CD4-positive, CD25-positive, alpha-beta regulatory T cell (primary cell): Measurements from ENCODE around the gene HECTD2. TPM values are rescaled to one million over a fixed set of nuclear protein-coding genes. Genes with fewer than 3 reads are reported as not detected.

Experiments
- ATAC-seq, 2 donors: fragments of 150-1000 bp; cut with Tn5 transposase; one replicate each; pipeline ENCODE4 v1.10.0; 2021; ENCODE audit warnings: low read depth in 2 of 2, moderate number of reproducible peaks in 2 of 2, moderate library complexity in 1 of 2
- DNase-seq, 3 donors: peaks; one replicate each; pipeline versions ENCODE4 v3.0.0 to v3.0.0-alpha.2; 2012 to 2022; ENCODE audit warnings: mixed read lengths in 1 of 3
- H3K27ac ChIP-seq: one replicate; pipeline ENCODE4 v1.7.0; 2013; ENCODE audit warnings: mild to moderate bottlenecking, low read length; ENCODE audit not compliant: insufficient read depth, poor library complexity, severe bottlenecking
- H3K27me3 ChIP-seq: one replicate; pipeline ENCODE4 v1.7.0; 2013; ENCODE audit warnings: low read length; ENCODE audit not compliant: control insufficient read depth, insufficient read depth
- H3K36me3 ChIP-seq: one replicate; pipeline ENCODE4 v1.7.0; 2013; ENCODE audit warnings: mild to moderate bottlenecking, low read length, moderate library complexity; ENCODE audit not compliant: control insufficient read depth, insufficient read depth
- H3K4me1 ChIP-seq: 2 replicates; pipeline ENCODE4 v1.7.0; 2013; ENCODE audit warnings: mild to moderate bottlenecking, low read length; ENCODE audit not compliant: insufficient read depth, control insufficient read depth, poor library complexity, severe bottlenecking
- H3K4me3 ChIP-seq: one replicate; pipeline ENCODE4 v1.7.0; 2013; ENCODE audit warnings: low read depth, mild to moderate bottlenecking, low read length, moderate library complexity
- H3K9me3 ChIP-seq, 2 experiments: 1 replicate in 1 of 2; 2 replicates in 1 of 2; pipeline ENCODE4 v1.7.0; 2013; ENCODE audit warnings: low read length in 2 of 2, mild to moderate bottlenecking in 1 of 2, moderate library complexity in 1 of 2; ENCODE audit not compliant: control insufficient read depth in 2 of 2
- H3K27ac Mint-ChIP-seq, 3 donors: one replicate each; pipeline ENCODE4 v1.8.0; 2020 to 2022; ENCODE audit warnings: mild to moderate bottlenecking in 3 of 3, mixed read lengths in 3 of 3, moderate library complexity in 2 of 3
- H3K27me3 Mint-ChIP-seq: one replicate; pipeline ENCODE4 v1.8.0; 2022; ENCODE audit warnings: mild to moderate bottlenecking, mixed read lengths
- H3K36me3 Mint-ChIP-seq: one replicate; pipeline ENCODE4 v1.8.0; 2020; ENCODE audit warnings: mixed read lengths
- H3K4me1 Mint-ChIP-seq, 4 donors: one replicate each; pipeline ENCODE4 v1.8.0; 2020 to 2022; ENCODE audit warnings: mixed read lengths in 4 of 4, mild to moderate bottlenecking in 1 of 4
- H3K4me3 Mint-ChIP-seq, 4 donors: one replicate each; pipeline ENCODE4 v1.8.0; 2020 to 2022; ENCODE audit warnings: mild to moderate bottlenecking in 4 of 4, mixed read lengths in 4 of 4, moderate library complexity in 3 of 4
- H3K9me3 Mint-ChIP-seq, 7 donors: one replicate each; pipeline ENCODE4 v1.8.0; 2020 to 2022; ENCODE audit warnings: mixed read lengths in 7 of 7, mild to moderate bottlenecking in 3 of 7, moderate library complexity in 2 of 7
- polyA plus RNA-seq, 4 donors: library from polyadenylated mRNA; unstranded; fragments of 300-500 nt; fragmentation: Illumina TruSeq; gene quantifications; one replicate each; pipeline ENCODE4 v1.2.3, GENCODE V29; 2021
- total RNA-seq: library from RNA; stranded (reverse); gene quantifications from one replicate; pipeline ENCODE4 v1.2.3, GENCODE V29; 2022

The HECTD2 gene
- total and polyA plus RNA-seq, 5 donors from 2014 or later = 0.34 to 1.7 (median 0.73) TPM

GRCh38 chr10:91464500-91464899 is 54.4 kb downstream of the HECTD2 start:
- Mint-ChIP-seq H3K4me1 (peaks cover 0 to 4% (median 0%) of the 10 kb centered on the region in 4 donors), H3K27ac (no peak overlapping the region), H3K9me3 (peaks cover 0 to 9% (median 4%) of the 10 kb centered on the region in 7 donors), H3K4me3 (no peak overlapping the region), H3K27me3 (no peaks in the 10 kb centered on the region), H3K36me3 (peaks cover 8% of the 10 kb centered on the region)
- ATAC-seq (no peak), DNase-seq (no peak)
- H3K4me3 ChIP-seq = no peak overlapping the region
- no peaks in the 10 kb centered on the region for H3K36me3 ChIP-seq
- H3K27ac ChIP-seq = no peak overlapping the region
- no peaks in the 10 kb centered on the region for H3K27me3 ChIP-seq
- H3K4me1 ChIP-seq = no peaks in the 10 kb centered on the region
- no peaks in the 10 kb centered on the region for H3K9me3 ChIP-seq

DNA sequence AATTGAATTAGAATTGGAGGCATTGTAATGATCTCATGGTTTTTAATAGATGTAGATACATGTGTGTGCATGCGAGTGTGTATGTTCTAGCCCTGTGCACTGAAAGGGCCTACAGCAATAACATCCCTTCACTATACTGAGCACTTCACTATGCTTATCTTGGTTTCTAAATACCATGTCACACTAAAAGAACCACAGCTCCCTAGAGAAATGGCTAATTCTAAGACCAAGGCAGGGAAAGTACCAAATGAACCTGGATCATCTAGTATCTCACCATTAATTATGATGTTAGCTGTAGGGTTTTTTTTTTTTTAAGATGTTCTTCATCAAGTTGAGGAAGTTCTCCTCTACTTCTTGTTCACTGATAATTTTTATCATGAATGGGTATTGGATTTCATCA is 55.1 kb downstream of the HECTD2 start:
- Mint-ChIP-seq H3K27me3 (no peaks in the 10 kb centered on the region), H3K27ac (no peak overlapping the region), H3K9me3 (peaks cover 0 to 12% (median 4%) of the 10 kb centered on the region in 7 donors), H3K36me3 (peaks cover 8% of the 10 kb centered on the region), H3K4me3 (no peak overlapping the region), H3K4me1 (peaks cover 0 to 4% (median 0%) of the 10 kb centered on the region in 4 donors)
- Histone ChIP-seq H3K27ac (no peak overlapping the region), H3K27me3 (no peaks in the 10 kb centered on the region), H3K4me1 (no peaks in the 10 kb centered on the region), H3K9me3 (no peaks in the 10 kb centered on the region), H3K36me3 (no peaks in the 10 kb centered on the region), H3K4me3 (no peak overlapping the region)
- no peak for ATAC-seq
- no peak for DNase-seq

- DNase-seq = no peak
Observed at GRCh38 chr10:91467114-91467513, 57.0 kb downstream of the HECTD2 start.

DNA sequence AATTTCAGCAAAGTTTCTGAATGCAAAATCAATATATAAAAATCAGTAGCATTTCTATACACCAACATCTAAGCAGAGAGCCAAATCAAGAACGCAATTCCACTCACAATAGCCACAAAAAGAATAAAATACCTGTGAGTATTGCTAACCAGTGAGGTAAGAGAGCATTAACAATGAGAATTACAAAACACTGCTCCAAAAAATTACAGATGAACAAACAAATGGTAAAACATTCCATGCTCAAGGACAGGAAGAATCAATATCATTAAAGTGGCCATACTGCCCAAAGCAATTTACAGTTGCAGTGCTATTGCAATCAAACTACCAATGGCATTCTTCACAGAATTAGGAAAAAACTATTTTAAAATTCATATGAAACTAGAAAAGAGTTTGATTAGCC is 61.5 kb downstream of the HECTD2 start:
- no peak overlapping the region for H3K4me3 ChIP-seq
- no peaks in the 10 kb centered on the region for H3K4me1 Mint-ChIP-seq
- no peak overlapping the region for H3K27ac ChIP-seq
- no peak overlapping the region for H3K27ac Mint-ChIP-seq
- no peaks in the 10 kb centered on the region for H3K36me3 ChIP-seq
- H3K27me3 ChIP-seq = no peaks in the 10 kb centered on the region
- DNase-seq (no peak), ATAC-seq (no peak)
- no peaks in the 10 kb centered on the region for H3K9me3 ChIP-seq
- H3K27me3 Mint-ChIP-seq = no peaks in the 10 kb centered on the region
- peaks cover 2 to 8% (median 4%) of the 10 kb centered on the region in 7 donors for H3K9me3 Mint-ChIP-seq
- no peaks in the 10 kb centered on the region for H3K4me1 ChIP-seq
- peaks cover 4% of the 10 kb centered on the region for H3K36me3 Mint-ChIP-seq
- H3K4me3 Mint-ChIP-seq = no peak overlapping the region

More at GRCh38 chr10:91467114-91467513, 57.0 kb downstream of the HECTD2 start:
- H3K36me3 ChIP-seq = no peaks in the 10 kb centered on the region
- Mint-ChIP-seq H3K27ac (no peak overlapping the region), H3K27me3 (no peaks in the 10 kb centered on the region), H3K36me3 (peaks cover 8% of the 10 kb centered on the region), H3K4me3 (no peak overlapping the region), H3K4me1 (no peaks in the 10 kb centered on the region), H3K9me3 (peaks cover 0 to 12% (median 6%) of the 10 kb centered on the region in 7 donors)
- no peaks in the 10 kb centered on the region for H3K9me3 ChIP-seq
- ATAC-seq = no peak
- H3K4me3 ChIP-seq = no peak overlapping the region
- no peak overlapping the region for H3K27ac ChIP-seq
- H3K27me3 ChIP-seq = no peaks in the 10 kb centered on the region
- no peaks in the 10 kb centered on the region for H3K4me1 ChIP-seq

GRCh38 chr10:91472911-91473310 is 62.8 kb downstream of the HECTD2 start:
- H3K4me3 ChIP-seq = no peak overlapping the region
- H3K27me3 Mint-ChIP-seq = no peaks in the 10 kb centered on the region
- DNase-seq (no peak), ATAC-seq (no peak)
- H3K9me3 Mint-ChIP-seq = peaks cover 0 to 8% (median 4%) of the 10 kb centered on the region in 7 donors
- H3K36me3 ChIP-seq = no peaks in the 10 kb centered on the region
- no peak overlapping the region for H3K27ac ChIP-seq
- no peaks in the 10 kb centered on the region for H3K4me1 ChIP-seq
- no peaks in the 10 kb centered on the region for H3K4me1 Mint-ChIP-seq
- H3K9me3 ChIP-seq = no peaks in the 10 kb centered on the region
- H3K36me3 Mint-ChIP-seq = no peaks in the 10 kb centered on the region
- H3K27me3 ChIP-seq = no peaks in the 10 kb centered on the region
- H3K27ac Mint-ChIP-seq = no peak overlapping the region
- H3K4me3 Mint-ChIP-seq = no peak overlapping the region

GRCh38 chr10:91474009-91474408 is 63.9 kb downstream of the HECTD2 start:
- no peaks in the 10 kb centered on the region for H3K36me3 Mint-ChIP-seq
- Histone ChIP-seq H3K4me1 (no peaks in the 10 kb centered on the region), H3K36me3 (no peaks in the 10 kb centered on the region), H3K27ac (no peak overlapping the region), H3K4me3 (no peak overlapping the region), H3K9me3 (no peaks in the 10 kb centered on the region), H3K27me3 (no peaks in the 10 kb centered on the region)
- no peak overlapping the region for H3K27ac Mint-ChIP-seq
- H3K9me3 Mint-ChIP-seq = peaks cover 0 to 7% (median 3%) of the 10 kb centered on the region in 7 donors
- no peaks in the 10 kb centered on the region for H3K4me1 Mint-ChIP-seq
- H3K27me3 Mint-ChIP-seq = no peaks in the 10 kb centered on the region
- DNase-seq (no peak), ATAC-seq (no peak)
- H3K4me3 Mint-ChIP-seq = no peak overlapping the region

DNA sequence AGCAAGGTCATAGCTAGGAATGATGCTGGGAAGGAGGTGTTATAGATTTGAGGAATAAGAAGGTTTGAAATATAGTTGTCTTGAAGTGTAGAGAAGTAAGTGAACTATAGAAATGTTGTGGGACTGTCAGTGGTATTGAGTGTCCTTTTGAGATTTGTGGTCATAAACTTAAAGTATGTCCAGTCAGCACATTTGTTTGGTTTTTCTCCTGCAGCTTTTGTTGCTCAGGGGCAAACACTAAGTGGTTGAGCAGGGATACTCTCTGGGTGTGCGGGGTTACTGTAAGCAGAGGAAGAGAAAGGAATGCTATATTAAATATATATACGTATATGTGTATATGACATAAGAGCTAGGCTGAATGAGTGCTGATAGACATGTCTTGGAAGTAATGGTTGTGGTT is 67.1 kb downstream of the HECTD2 start:
- H3K36me3 Mint-ChIP-seq = no peaks in the 10 kb centered on the region
- no peaks in the 10 kb centered on the region for H3K4me1 ChIP-seq
- peak overlapping the region in 1 of 3 donors; percentile 82 for H3K27ac Mint-ChIP-seq
- no peaks in the 10 kb centered on the region for H3K9me3 ChIP-seq
- peaks cover 0 to 2% (median 0%) of the 10 kb centered on the region in 7 donors for H3K9me3 Mint-ChIP-seq
- H3K4me3 ChIP-seq = no peak overlapping the region
- no peaks in the 10 kb centered on the region for H3K27me3 ChIP-seq
- H3K27ac ChIP-seq = no peak overlapping the region
- DNase-seq (no peak), ATAC-seq (no peak)
- no peaks in the 10 kb centered on the region for H3K36me3 ChIP-seq
- H3K4me3 Mint-ChIP-seq = no peak overlapping the region
- no peaks in the 10 kb centered on the region for H3K4me1 Mint-ChIP-seq
- H3K27me3 Mint-ChIP-seq = no peaks in the 10 kb centered on the region

DNA sequence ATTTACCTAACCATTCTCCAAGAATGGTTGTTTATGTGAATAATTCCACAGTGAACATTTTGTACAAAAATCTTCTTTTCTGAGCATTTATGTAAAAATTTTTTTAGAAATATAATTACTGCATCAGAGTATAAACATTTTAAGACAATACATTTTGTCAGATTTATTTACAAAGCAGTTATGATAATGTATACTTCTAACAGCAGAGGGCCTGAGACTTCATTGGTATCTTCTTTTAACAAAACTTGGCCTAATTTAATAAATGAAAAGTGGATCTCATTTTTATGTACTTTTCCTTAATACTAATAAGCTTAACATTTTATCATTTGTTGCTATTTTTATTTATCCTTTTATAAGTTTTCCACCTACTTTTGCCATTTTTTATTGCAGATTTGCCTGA is 69.4 kb downstream of the HECTD2 start:
- Histone ChIP-seq H3K4me3 (no peak overlapping the region), H3K27me3 (no peaks in the 10 kb centered on the region), H3K9me3 (no peaks in the 10 kb centered on the region), H3K4me1 (no peaks in the 10 kb centered on the region), H3K36me3 (no peaks in the 10 kb centered on the region), H3K27ac (no peak overlapping the region)
- Mint-ChIP-seq H3K4me1 (no peaks in the 10 kb centered on the region), H3K4me3 (no peak overlapping the region), H3K36me3 (no peaks in the 10 kb centered on the region), H3K27ac (no peak overlapping the region), H3K9me3 (no peaks in the 10 kb centered on the region), H3K27me3 (no peaks in the 10 kb centered on the region)
- ATAC-seq (no peak), DNase-seq (no peak)
